Colonic mucosa (tissue), 4 donors: ENCODE data around the gene AACS. TPM values are rescaled to one million over a fixed set of nuclear protein-coding genes. Genes with fewer than 3 reads are reported as not detected.
A peak's percentile ranks its signal among the peaks of the same experiment; 100 is the strongest.
"Not testable (repeated sequence)": the region's sequence is repeated elsewhere in the genome, so short reads cannot be mapped to it uniquely, and the experiment has no call there.

ENCODE experiments used
- DNase-seq: peaks from one replicate; pipeline ENCODE4 v3.0.0-alpha.2; 2020
- H3K27ac ChIP-seq: fragments of 200-600 bp; one replicate; pipeline ENCODE4 v1.8.0; 2021
- H3K27me3 ChIP-seq: fragments of 200-600 bp; one replicate; pipeline ENCODE4 v1.8.0; 2021
- H3K36me3 ChIP-seq: fragments of 200-600 bp; one replicate; pipeline ENCODE4 v1.8.0; 2021
- H3K4me1 ChIP-seq: fragments of 200-600 bp; one replicate; pipeline ENCODE4 v1.8.0; 2021; ENCODE audit warnings: mild to moderate bottlenecking
- H3K4me3 ChIP-seq: fragments of 200-600 bp; one replicate; pipeline ENCODE4 v1.8.0; 2021
- H3K9ac ChIP-seq, 2 donors: one replicate each; pipeline ENCODE4 v1.7.0; 2013; ENCODE audit warnings: control low read depth in 2 of 2, low read depth in 2 of 2, low read length in 2 of 2
- H3K9me3 ChIP-seq: fragments of 200-600 bp; one replicate; pipeline ENCODE4 v1.8.0; 2021
- intact Hi-C: fragments of 100-400 bp; cut with DNase I; formaldehyde crosslinking; loops from one replicate; pipeline ENCODE4 v1.14.1; 2022
- total RNA-seq, 2 donors: library from RNA; stranded (reverse); fragmentation: NEBNext Ultra II Directional in 1 of 2; extraction: Animal tissue kit (Norgen Biotek cat#: 25700) in 1 of 2; gene quantifications; one replicate each; pipeline ENCODE4 v1.2.1, GENCODE V29; 2021
- TF ChIP-seq, protein P1 (sequence below): fragments of 200-600 bp; IDR thresholded peaks from one replicate; pipeline ENCODE4 v1.8.0; 2022; ENCODE audit warnings: antibody characterized with exemption, mild to moderate bottlenecking
- donor health status: healthy.
- donor health status: DM: no; HTN: no; CAD: no.
- donor health status: DM: no; HTN: no; CAD: no.

The AACS gene
- total RNA-seq, 2 donors from 2014 or later = 50.7 to 58.1 TPM

DNA sequence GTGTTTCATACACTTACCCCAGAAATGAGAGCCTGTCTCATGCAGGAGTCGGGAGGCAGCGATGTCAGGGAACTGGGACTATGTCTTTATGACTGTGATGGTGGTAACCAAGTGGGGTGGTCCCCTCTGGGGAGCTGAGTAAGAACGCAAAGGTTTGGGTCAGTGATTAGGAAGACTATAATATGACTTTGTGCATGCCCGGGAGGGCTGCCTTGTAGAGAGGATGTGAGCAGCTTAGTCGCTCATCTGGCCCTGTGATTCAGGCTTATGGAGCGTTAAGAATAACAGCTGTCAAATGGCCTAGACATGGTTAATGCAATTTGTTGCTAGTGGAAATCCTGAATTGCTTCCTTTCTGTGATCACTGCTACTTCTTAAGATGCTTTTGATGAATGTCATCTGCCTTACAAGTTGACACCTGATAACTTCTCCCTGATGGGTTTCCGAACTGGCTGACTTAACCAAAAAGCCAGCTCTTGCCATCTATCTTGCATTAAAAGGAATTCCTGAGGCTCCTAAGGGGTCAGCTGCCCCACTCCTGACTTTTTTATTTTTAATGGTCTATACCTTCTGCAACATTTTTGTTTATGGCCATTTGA lies 35.4 kb upstream of the AACS start:
- no peak for DNase-seq
- Histone ChIP-seq H3K27ac (no peak overlapping the region), H3K36me3 (no peaks in the 10 kb centered on the region), H3K27me3 (no peaks in the 10 kb centered on the region), H3K4me3 (no peak overlapping the region), H3K4me1 (no peaks in the 10 kb centered on the region), H3K9me3 (no peaks in the 10 kb centered on the region), H3K9ac (no peak overlapping the region)
- intact Hi-C loops = no loop called here
- TF ChIP-seq, protein P1, sequence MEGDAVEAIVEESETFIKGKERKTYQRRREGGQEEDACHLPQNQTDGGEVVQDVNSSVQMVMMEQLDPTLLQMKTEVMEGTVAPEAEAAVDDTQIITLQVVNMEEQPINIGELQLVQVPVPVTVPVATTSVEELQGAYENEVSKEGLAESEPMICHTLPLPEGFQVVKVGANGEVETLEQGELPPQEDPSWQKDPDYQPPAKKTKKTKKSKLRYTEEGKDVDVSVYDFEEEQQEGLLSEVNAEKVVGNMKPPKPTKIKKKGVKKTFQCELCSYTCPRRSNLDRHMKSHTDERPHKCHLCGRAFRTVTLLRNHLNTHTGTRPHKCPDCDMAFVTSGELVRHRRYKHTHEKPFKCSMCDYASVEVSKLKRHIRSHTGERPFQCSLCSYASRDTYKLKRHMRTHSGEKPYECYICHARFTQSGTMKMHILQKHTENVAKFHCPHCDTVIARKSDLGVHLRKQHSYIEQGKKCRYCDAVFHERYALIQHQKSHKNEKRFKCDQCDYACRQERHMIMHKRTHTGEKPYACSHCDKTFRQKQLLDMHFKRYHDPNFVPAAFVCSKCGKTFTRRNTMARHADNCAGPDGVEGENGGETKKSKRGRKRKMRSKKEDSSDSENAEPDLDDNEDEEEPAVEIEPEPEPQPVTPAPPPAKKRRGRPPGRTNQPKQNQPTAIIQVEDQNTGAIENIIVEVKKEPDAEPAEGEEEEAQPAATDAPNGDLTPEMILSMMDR = no peak

DNA sequence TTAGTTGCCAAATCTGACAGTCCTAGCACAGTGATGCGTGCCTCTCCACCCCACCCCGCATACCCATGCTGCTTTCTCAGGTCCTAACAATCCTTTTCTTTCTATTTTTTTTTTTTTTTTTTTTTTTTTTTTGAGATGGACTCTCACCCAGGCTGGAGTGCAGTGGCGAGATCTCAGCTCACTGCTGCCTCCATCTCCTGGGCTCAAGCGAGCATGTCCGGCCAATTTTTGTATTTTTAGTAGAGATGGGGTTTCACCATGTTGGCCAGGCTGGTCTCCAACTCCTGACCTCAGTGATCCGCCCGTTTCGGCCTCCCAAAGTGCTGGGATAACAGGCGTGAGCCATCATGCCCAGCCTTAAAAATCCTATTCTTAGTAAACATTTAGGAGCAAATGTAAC lies 33.8 kb upstream of the AACS start:
- H3K4me1 ChIP-seq, H3K36me3 ChIP-seq, intact Hi-C loops, H3K4me3 ChIP-seq, DNase-seq, H3K9me3 ChIP-seq, H3K27me3 ChIP-seq, H3K27ac ChIP-seq, H3K9ac ChIP-seq: not testable (repeated sequence)

DNA sequence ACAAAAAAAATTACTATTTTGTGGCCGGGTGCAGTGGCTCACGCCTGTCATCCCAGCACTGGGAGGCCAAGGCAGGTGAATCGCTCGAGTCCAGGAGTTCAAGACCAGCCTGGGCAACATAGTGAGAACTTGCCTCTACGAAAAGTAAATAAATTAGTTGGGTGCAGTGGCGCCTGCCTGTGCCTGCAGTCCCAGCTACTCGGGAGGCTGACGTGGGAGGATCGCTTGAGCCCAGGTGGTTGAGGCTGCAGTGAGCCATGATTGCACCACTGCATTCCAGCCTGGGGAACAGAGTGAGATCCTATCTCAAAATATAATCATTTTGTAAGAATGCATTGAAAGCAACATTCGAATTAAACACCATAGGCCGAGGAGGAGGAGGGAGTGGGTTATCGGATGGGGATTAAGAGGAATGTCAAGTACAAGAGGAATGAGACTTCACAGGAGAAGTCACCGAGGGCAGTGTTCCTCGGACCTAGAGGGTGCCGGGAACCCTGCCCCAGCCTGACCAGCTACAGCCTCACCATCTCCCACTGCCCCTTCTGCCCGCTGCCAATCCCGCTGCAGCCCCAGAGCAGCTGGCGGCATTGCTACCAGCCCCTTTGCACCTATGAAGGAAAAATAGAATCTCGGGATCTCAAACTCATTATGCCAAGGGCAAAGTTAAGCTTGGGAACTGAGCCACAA lies 32.6 kb upstream of the AACS start:
- Histone ChIP-seq H3K27ac (no peak overlapping the region), H3K27me3 (no peaks in the 10 kb centered on the region), H3K36me3 (no peaks in the 10 kb centered on the region), H3K4me3 (no peak overlapping the region), H3K9me3 (no peaks in the 10 kb centered on the region), H3K9ac (no peak overlapping the region), H3K4me1 (no peaks in the 10 kb centered on the region)
- TF ChIP-seq, protein P1 = no peak
- DNase-seq = no peak
- intact Hi-C loops = no loop called here

DNA sequence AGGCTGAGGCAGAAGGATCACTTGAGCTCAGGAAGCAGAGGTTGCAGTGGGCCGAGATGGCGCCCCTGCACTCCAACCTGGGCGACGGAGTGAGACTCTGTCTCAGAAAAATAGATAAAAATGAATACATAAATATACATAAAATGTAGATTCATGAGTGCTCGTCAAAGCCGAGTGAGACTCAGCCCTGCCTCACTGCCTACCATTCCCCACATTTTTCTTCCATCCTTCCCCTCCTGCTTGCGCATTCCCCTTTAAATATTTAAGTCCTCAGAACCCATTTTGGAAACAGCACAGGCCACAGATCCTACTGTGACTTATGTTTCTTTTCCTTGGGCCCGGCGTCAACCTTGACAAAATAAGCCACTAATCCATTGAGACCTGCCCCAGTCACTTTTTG lies 31.9 kb upstream of the AACS start:
- no peak for DNase-seq
- Histone ChIP-seq H3K4me1 (no peaks in the 10 kb centered on the region), H3K27me3 (no peaks in the 10 kb centered on the region), H3K4me3 (no peak overlapping the region), H3K9ac (no peak overlapping the region), H3K27ac (no peak overlapping the region), H3K9me3 (no peaks in the 10 kb centered on the region), H3K36me3 (no peaks in the 10 kb centered on the region)
- intact Hi-C loops = no loop called here
- TF ChIP-seq, protein P1 = no peak

DNA sequence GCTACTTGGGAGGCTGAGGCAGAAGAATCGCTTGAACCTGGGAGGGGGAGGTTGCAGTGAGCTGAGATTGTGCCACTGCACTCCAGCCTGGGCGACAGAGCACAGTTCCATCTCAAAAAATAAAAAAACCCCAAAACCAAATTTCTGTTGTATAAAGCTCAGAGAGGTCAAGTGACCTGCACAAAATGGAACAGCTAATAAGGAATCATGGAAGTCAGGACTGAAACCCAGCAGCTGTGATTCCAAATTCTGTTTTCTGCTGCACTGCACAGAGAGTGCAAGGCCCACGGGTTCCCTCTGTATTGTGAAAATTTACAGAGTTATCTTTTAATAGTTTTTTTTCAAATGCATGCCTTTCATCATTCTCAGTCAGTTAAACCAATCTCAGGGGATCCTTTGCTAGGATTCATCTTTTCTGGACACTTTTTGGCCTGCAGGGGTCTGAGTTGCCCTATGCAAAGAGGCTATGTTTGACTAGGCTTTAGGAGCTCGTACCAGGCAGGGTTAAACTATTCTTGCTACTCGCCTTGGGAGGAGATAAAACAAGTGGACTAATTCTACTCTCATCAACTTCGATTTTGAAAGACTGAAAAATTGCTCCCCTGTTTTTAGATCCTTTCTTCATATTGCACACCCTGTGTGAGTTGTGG lies 26.1 kb upstream of the AACS start:
- intact Hi-C loops = no loop called here
- TF ChIP-seq, protein P1 = no peak
- no peaks in the 10 kb centered on the region for H3K4me1 ChIP-seq

DNA sequence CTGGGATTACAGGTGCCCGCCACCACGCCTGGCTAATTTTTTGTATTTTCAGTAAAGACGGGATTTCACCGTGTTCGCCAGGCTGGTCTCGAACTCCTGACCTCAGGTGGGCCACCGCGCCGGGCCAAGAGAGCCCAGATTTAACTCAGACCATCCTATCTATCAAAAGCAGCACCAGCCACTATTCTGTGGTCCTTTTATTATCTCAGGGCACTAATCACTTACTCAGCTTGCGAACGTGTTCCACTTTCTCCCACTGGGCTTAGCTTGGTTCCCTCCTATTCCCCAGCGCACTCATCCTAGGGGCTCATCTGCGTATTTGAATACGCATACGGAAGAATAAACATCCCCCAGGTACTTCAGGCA lies 16.2 kb upstream of the AACS start:
- TF ChIP-seq, protein P1 = no peak
- no peaks in the 10 kb centered on the region for H3K27me3 ChIP-seq
- H3K9me3 ChIP-seq = no peaks in the 10 kb centered on the region
- peak overlapping the region; percentile 35 to 58 for H3K9ac ChIP-seq
- H3K4me1 ChIP-seq = no peaks in the 10 kb centered on the region
- no peaks in the 10 kb centered on the region for H3K36me3 ChIP-seq
- intact Hi-C loops = no loop called here
- no peak for DNase-seq
- peak overlapping the region; percentile 48 for H3K4me3 ChIP-seq
- H3K27ac ChIP-seq = no peak overlapping the region

More for the DNA sequence above, 26.1 kb upstream of the AACS start:
- DNase-seq = no peak
- Histone ChIP-seq H3K9ac (no peak overlapping the region), H3K27ac (no peak overlapping the region), H3K36me3 (no peaks in the 10 kb centered on the region), H3K4me3 (no peak overlapping the region), H3K9me3 (no peaks in the 10 kb centered on the region), H3K27me3 (no peaks in the 10 kb centered on the region)
